Thyroid gland (tissue), 4 donors: ENCODE results near the gene ZNF786. TPM values are rescaled to one million over a fixed set of nuclear protein-coding genes. Genes with fewer than 3 reads are reported as not detected.

Experiments
- DNase-seq, 2 donors: peaks; one replicate each; pipeline ENCODE4 v3.0.0-alpha.2; 2019
- H3K27ac ChIP-seq, 3 donors: fragments of 200-600 bp; sonication (generic); 1 replicate in 2 of 3; 2 replicates in 1 of 3; pipeline ENCODE4 v1.5.1; 2016 to 2019; ENCODE audit warnings: mild to moderate bottlenecking in 1 of 3, moderate library complexity in 1 of 3
- H3K27me3 ChIP-seq: fragments of 200-600 bp; sonication (generic); one replicate; pipeline ENCODE4 v1.5.1; 2019
- H3K36me3 ChIP-seq, 2 donors: fragments of 200-600 bp; sonication (generic); one replicate each; pipeline ENCODE4 v1.5.1; 2016 to 2019
- H3K4me1 ChIP-seq, 2 donors: fragments of 200-600 bp; sonication (generic); one replicate each; pipeline ENCODE4 v1.5.1; 2017 to 2019
- H3K4me3 ChIP-seq, 3 donors: fragments of 200-600 bp; sonication (generic); replicated peaks in 1 of 3; 1 replicate in 2 of 3; 2 replicates in 1 of 3; pipeline ENCODE4 v1.5.1; 2016; ENCODE audit warnings: mild to moderate bottlenecking in 1 of 3
- H3K9me3 ChIP-seq: fragments of 200-600 bp; sonication (generic); one replicate; pipeline ENCODE4 v1.5.1; 2017
- CTCF ChIP-seq, 6 experiments: fragments of 200-600 bp in 3 of 6; fragments of 450-650 bp in 3 of 6; sonication (generic) in 3 of 6; IDR thresholded peaks; one replicate each; pipeline ENCODE4 v1.5.1; 2016 to 2019; ENCODE audit warnings: antibody characterized with exemption in 6 of 6, mild to moderate bottlenecking in 2 of 6, inconsistent platforms in 1 of 6, moderate library complexity in 1 of 6
- POLR2A ChIP-seq, 2 donors: fragments of 450-650 bp; IDR thresholded peaks; one replicate each; pipeline ENCODE4 v1.6.1; 2017; ENCODE audit warnings: antibody characterized with exemption in 2 of 2, mild to moderate bottlenecking in 2 of 2, moderate library complexity in 1 of 2
- WGBS, 2 donors: methylation state at CpG; one replicate each; pipeline ENCODE4 v1.1.5; 2017; 5-methylcytosine and 5-hydroxymethylcytosine counted together
- intact Hi-C: fragments of 100-400 bp; cut with DNase I; formaldehyde crosslinking; loops from one replicate; pipeline ENCODE4 v1.15.1; 2023
- total RNA-seq, 4 donors: library from RNA; depleted of rRNA; stranded (reverse); fragments of >200 nt; gene quantifications; one replicate each; pipeline ENCODE4 v1.2.3, GENCODE V29; 2016

ZNF786 gene
- total RNA-seq, 4 donors from 2014 or later, result 6.6 to 12.1 (median 10.7) TPM

GRCh38 chr7:149072438-149072775 lies 18.1 kb downstream of the ZNF786 start:
- TF ChIP-seq POLR2A (IDR thresholded peaks at IDR 0.05) (no peak), CTCF (IDR thresholded peaks at IDR 0.05) (no peak)
- peak; percentile 59 to 65 for DNase-seq
- H3K9me3 ChIP-seq, result no peaks in the 10 kb centered on the region
- H3K36me3 ChIP-seq, result peaks cover 19 to 24% of the 10 kb centered on the region in 2 donors
- intact Hi-C loops, result no loop called here
- no peaks in the 10 kb centered on the region for H3K27me3 ChIP-seq
- H3K4me3 ChIP-seq, result no peak overlapping the region
- no peak overlapping the region for H3K27ac ChIP-seq
- H3K4me1 ChIP-seq, result peaks cover 0 to 3% of the 10 kb centered on the region in 2 donors
- 50 to 60% methylated on average over 4 of the region's 4 CpGs for WGBS, 2 donors

GRCh38 chr7:149071641-149072437 lies 18.7 kb downstream of the ZNF786 start:
- no peaks in the 10 kb centered on the region for H3K9me3 ChIP-seq
- H3K36me3 ChIP-seq, result peaks cover 19 to 24% of the 10 kb centered on the region in 2 donors
- H3K27ac ChIP-seq, result no peak overlapping the region
- no peaks in the 10 kb centered on the region for H3K27me3 ChIP-seq
- DNase-seq, result peak in 1 of 2 donors; percentile 9
- WGBS, 2 donors, result 75 to 89% methylated on average over 20 to 38 of the region's 46 CpGs
- peaks cover 0 to 3% of the 10 kb centered on the region in 2 donors for H3K4me1 ChIP-seq
- H3K4me3 ChIP-seq, result no peak overlapping the region
- TF ChIP-seq POLR2A (IDR thresholded peaks at IDR 0.05) (no peak), CTCF (IDR thresholded peaks at IDR 0.05) (peak in 1 of 6 experiments; percentile 3)
- intact Hi-C loops, result no loop called here

GRCh38 chr7:149071182-149071635 lies 19.3 kb downstream of the ZNF786 start:
- 97 to 100% methylated on average over 7 to 23 of the region's 29 CpGs for WGBS, 2 donors
- Histone ChIP-seq H3K27me3 (no peaks in the 10 kb centered on the region), H3K4me1 (peaks cover 0 to 3% of the 10 kb centered on the region in 2 donors), H3K4me3 (no peak overlapping the region), H3K36me3 (peaks cover 19 to 24% of the 10 kb centered on the region in 2 donors), H3K27ac (no peak overlapping the region), H3K9me3 (no peaks in the 10 kb centered on the region)
- DNase-seq, result no peak
- TF ChIP-seq POLR2A (IDR thresholded peaks at IDR 0.05) (no peak), CTCF (IDR thresholded peaks at IDR 0.05) (no peak)
- intact Hi-C loops, result no loop called here

- Histone ChIP-seq H3K4me3 (no peak overlapping the region), H3K36me3 (peaks cover 19 to 24% of the 10 kb centered on the region in 2 donors), H3K27me3 (no peaks in the 10 kb centered on the region), H3K9me3 (no peaks in the 10 kb centered on the region), H3K27ac (no peak overlapping the region), H3K4me1 (peaks cover 0 to 3% of the 10 kb centered on the region in 2 donors)
- WGBS, 2 donors, result 94 to 96% methylated on average over 23 to 25 of the region's 31 CpGs
- TF ChIP-seq POLR2A (IDR thresholded peaks at IDR 0.05), result no peak
- no peak for TF ChIP-seq CTCF (IDR thresholded peaks at IDR 0.05)
- no peak for DNase-seq
- intact Hi-C loops, result no loop called here
Measured at GRCh38 chr7:149070372-149071125, 20.0 kb downstream of the ZNF786 start.
